Mesendoderm (in vitro differentiated cells): ENCODE measurements around the gene ARID1B.

ENCODE experiments used
- DNase-seq: peaks from one replicate; pipeline ENCODE4 v3.0.0; 2013
- H2AK5ac ChIP-seq: 2 replicates; pipeline ENCODE4 v1.6.1; 2013; ENCODE audit warnings: low read length, inconsistent platforms
- H2BK120ac ChIP-seq: 2 replicates; pipeline ENCODE4 v1.6.1; 2013; ENCODE audit warnings: low read depth, mild to moderate bottlenecking, low read length, moderate library complexity, mixed read lengths
- H2BK15ac ChIP-seq: replicated peaks from 2 replicates; pipeline ENCODE4 v1.6.1; 2013; ENCODE audit warnings: low read depth, mild to moderate bottlenecking, moderate library complexity
- H2BK5ac ChIP-seq: 2 replicates; pipeline ENCODE4 v1.6.1; 2013; ENCODE audit warnings: low read length, inconsistent platforms
- H3K18ac ChIP-seq: 2 replicates; pipeline ENCODE4 v1.6.1; 2013; ENCODE audit warnings: mild to moderate bottlenecking, low read length, mixed read lengths
- H3K23ac ChIP-seq: one replicate; pipeline ENCODE4 v1.6.1; 2013; ENCODE audit warnings: low read length
- H3K27ac ChIP-seq: 2 replicates; pipeline ENCODE4 v1.5.1; 2013; ENCODE audit warnings: low read depth, mild to moderate bottlenecking, inconsistent platforms, low read length, moderate library complexity
- H3K27me3 ChIP-seq: 2 replicates; pipeline ENCODE4 v1.6.1; 2013; ENCODE audit warnings: low read length, control low read depth, mild to moderate bottlenecking, inconsistent platforms; ENCODE audit not compliant: insufficient read depth, poor library complexity
- H3K36me3 ChIP-seq: 2 replicates; pipeline ENCODE4 v1.6.1; 2013; ENCODE audit warnings: low read length, inconsistent platforms; ENCODE audit not compliant: control insufficient read depth, insufficient read depth
- H3K4ac ChIP-seq: one replicate; pipeline ENCODE4 v1.6.1; 2013; ENCODE audit warnings: low read depth, mild to moderate bottlenecking, low read length, moderate library complexity
- H3K4me1 ChIP-seq: 2 replicates; pipeline ENCODE4 v1.6.1; 2013; ENCODE audit warnings: low read depth, low read length, inconsistent platforms; ENCODE audit not compliant: control insufficient read depth
- H3K4me2 ChIP-seq: 2 replicates; pipeline ENCODE4 v1.6.1; 2013; ENCODE audit warnings: low read length
- H3K4me3 ChIP-seq: 2 replicates; pipeline ENCODE4 v1.5.1; 2013; ENCODE audit warnings: mild to moderate bottlenecking, low read length
- H3K56ac ChIP-seq: one replicate; pipeline ENCODE4 v1.6.1; 2013; ENCODE audit warnings: low read length
- H3K79me1 ChIP-seq: 2 replicates; pipeline ENCODE4 v1.6.1; 2013; ENCODE audit warnings: low read length, inconsistent platforms
- H3K79me2 ChIP-seq: 2 replicates; pipeline ENCODE4 v1.6.1; 2013; ENCODE audit warnings: mild to moderate bottlenecking, low read length; ENCODE audit not compliant: control insufficient read depth, insufficient read depth
- H3K9ac ChIP-seq: 2 replicates; pipeline ENCODE4 v1.6.1; 2013; ENCODE audit warnings: low read length, inconsistent platforms
- H4K5ac ChIP-seq: one replicate; pipeline ENCODE4 v1.6.1; 2013; ENCODE audit warnings: low read length
- H4K8ac ChIP-seq: one replicate; pipeline ENCODE4 v1.6.1; 2013; ENCODE audit warnings: low read depth, mild to moderate bottlenecking, control low read depth, low read length, moderate library complexity
- WGBS: extraction: QIAGEN DNeasy Blood & Tissue Kit; methylation state at CpG from one replicate; pipeline ENCODE4 v1.1.7; 2013; ENCODE audit warnings: low lambda C conversion rate, missing lambda C conversion rate; ENCODE audit not compliant: insufficient coverage; ENCODE audit errors: extremely low coverage; 5-methylcytosine and 5-hydroxymethylcytosine counted together

Gene ARID1B

GRCh38 chr6:156826290-156826955 is 49.2 kb downstream of the ARID1B start:
- no peak overlapping the region for H2AK5ac ChIP-seq
- no peak overlapping the region for H3K18ac ChIP-seq
- H2BK120ac ChIP-seq, result no peak overlapping the region
- H3K9ac ChIP-seq, result no peak overlapping the region
- H4K8ac ChIP-seq, result no peak overlapping the region
- no peak overlapping the region for H4K5ac ChIP-seq
- H3K4me1 ChIP-seq, result peaks cover 8% of the 10 kb centered on the region
- H3K27me3 ChIP-seq, result no peaks in the 10 kb centered on the region
- H2BK15ac ChIP-seq, result no peak overlapping the region
- H3K4ac ChIP-seq, result no peak overlapping the region
- H3K27ac ChIP-seq, result no peak overlapping the region
- H3K79me1 ChIP-seq, result peaks cover 27% of the 10 kb centered on the region
- DNase-seq, result peak; percentile 59
- H3K23ac ChIP-seq, result no peak overlapping the region
- WGBS, result no CpG with 5 or more reads among the region's 10 CpGs
- no peaks in the 10 kb centered on the region for H3K36me3 ChIP-seq
- H3K4me2 ChIP-seq, result no peak overlapping the region
- no peak overlapping the region for H3K56ac ChIP-seq
- H2BK5ac ChIP-seq, result no peak overlapping the region
- H3K79me2 ChIP-seq, result peaks cover 71% of the 10 kb centered on the region
- no peak overlapping the region for H3K4me3 ChIP-seq

GRCh38 chr6:156827382-156827781 is 50.2 kb downstream of the ARID1B start:
- no peak overlapping the region for H2AK5ac ChIP-seq
- H3K56ac ChIP-seq, result peak overlapping the region; percentile 57
- no peak overlapping the region for H4K8ac ChIP-seq
- H3K36me3 ChIP-seq, result no peaks in the 10 kb centered on the region
- peak overlapping the region; percentile 23 for H3K27ac ChIP-seq
- H3K9ac ChIP-seq, result no peak overlapping the region
- no peaks in the 10 kb centered on the region for H3K27me3 ChIP-seq
- H3K4me3 ChIP-seq, result no peak overlapping the region
- no CpG with 5 or more reads among the region's 4 CpGs for WGBS
- H4K5ac ChIP-seq, result no peak overlapping the region
- H2BK120ac ChIP-seq, result no peak overlapping the region
- H3K18ac ChIP-seq, result no peak overlapping the region
- H3K4me1 ChIP-seq, result peaks cover 8% of the 10 kb centered on the region
- peaks cover 25% of the 10 kb centered on the region for H3K79me1 ChIP-seq
- no peak for DNase-seq
- H3K4me2 ChIP-seq, result no peak overlapping the region
- no peak overlapping the region for H2BK15ac ChIP-seq
- no peak overlapping the region for H3K4ac ChIP-seq
- H3K79me2 ChIP-seq, result peaks cover 65% of the 10 kb centered on the region
- H3K23ac ChIP-seq, result no peak overlapping the region
- no peak overlapping the region for H2BK5ac ChIP-seq

- Histone ChIP-seq H4K8ac (no peak overlapping the region), H4K5ac (no peak overlapping the region), H2BK120ac (no peak overlapping the region), H3K36me3 (no peaks in the 10 kb centered on the region), H2AK5ac (no peak overlapping the region), H3K4me3 (no peak overlapping the region), H3K27ac (peak overlapping the region; percentile 21), H3K4ac (no peak overlapping the region), H3K4me2 (no peak overlapping the region), H3K79me1 (peaks cover 18% of the 10 kb centered on the region), H3K56ac (peak overlapping the region; percentile 51), H3K27me3 (no peaks in the 10 kb centered on the region), H2BK15ac (no peak overlapping the region), H3K23ac (peak overlapping the region; percentile 68), H3K18ac (no peak overlapping the region), H2BK5ac (peak overlapping the region; percentile 74), H3K9ac (peak overlapping the region; percentile 25), H3K79me2 (peaks cover 63% of the 10 kb centered on the region), H3K4me1 (peaks cover 8% of the 10 kb centered on the region)
- DNase-seq, result peak; percentile 91
- no CpG with 5 or more reads among the region's 5 CpGs for WGBS
Observed at GRCh38 chr6:156828280-156828703, 51.1 kb downstream of the ARID1B start.

GRCh38 chr6:156830126-156830525 is 52.9 kb downstream of the ARID1B start:
- no peak overlapping the region for H3K18ac ChIP-seq
- H2BK120ac ChIP-seq, result no peak overlapping the region
- H3K23ac ChIP-seq, result no peak overlapping the region
- H3K4me1 ChIP-seq, result peaks cover 8% of the 10 kb centered on the region
- no peaks in the 10 kb centered on the region for H3K27me3 ChIP-seq
- peaks cover 18% of the 10 kb centered on the region for H3K79me1 ChIP-seq
- no peak overlapping the region for H2BK5ac ChIP-seq
- H3K4ac ChIP-seq, result no peak overlapping the region
- H4K8ac ChIP-seq, result no peak overlapping the region
- H3K4me3 ChIP-seq, result no peak overlapping the region
- no CpG with 5 or more reads among the region's 9 CpGs for WGBS
- H3K9ac ChIP-seq, result no peak overlapping the region
- no peak overlapping the region for H3K56ac ChIP-seq
- H3K4me2 ChIP-seq, result no peak overlapping the region
- H4K5ac ChIP-seq, result no peak overlapping the region
- H3K79me2 ChIP-seq, result peaks cover 57% of the 10 kb centered on the region
- H2AK5ac ChIP-seq, result no peak overlapping the region
- no peak overlapping the region for H2BK15ac ChIP-seq
- DNase-seq, result no peak
- no peak overlapping the region for H3K27ac ChIP-seq
- no peaks in the 10 kb centered on the region for H3K36me3 ChIP-seq

DNA sequence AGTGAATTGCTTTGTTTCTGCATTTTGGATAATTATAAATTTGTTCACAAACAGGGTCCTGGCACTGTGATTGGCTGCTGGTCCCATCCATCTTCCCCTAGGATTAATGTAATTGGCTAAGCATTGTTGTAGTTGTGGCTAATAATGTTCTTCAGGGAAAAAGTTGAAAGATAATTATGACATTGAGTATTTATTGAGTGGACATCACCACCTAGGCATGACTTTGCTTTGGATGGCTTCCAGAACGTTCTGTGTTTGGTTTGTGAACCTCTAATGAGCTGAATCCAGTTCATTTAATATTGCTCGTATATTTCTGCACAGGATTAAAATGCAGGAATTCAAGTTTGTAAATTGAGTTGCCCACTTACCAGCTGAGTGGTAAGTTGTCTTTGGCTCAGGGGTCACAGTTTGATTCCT is 55.1 kb downstream of the ARID1B start:
- H2AK5ac ChIP-seq, result no peak overlapping the region
- no peak overlapping the region for H3K4me2 ChIP-seq
- no peak overlapping the region for H2BK120ac ChIP-seq
- H3K79me1 ChIP-seq, result peaks cover 19% of the 10 kb centered on the region
- no CpG with 5 or more reads among the region's 2 CpGs for WGBS
- no peak overlapping the region for H3K9ac ChIP-seq
- H3K56ac ChIP-seq, result no peak overlapping the region
- H3K27ac ChIP-seq, result no peak overlapping the region
- H3K27me3 ChIP-seq, result no peaks in the 10 kb centered on the region
- no peak overlapping the region for H3K4me3 ChIP-seq
- H4K5ac ChIP-seq, result no peak overlapping the region
- no peak overlapping the region for H4K8ac ChIP-seq
- H3K18ac ChIP-seq, result no peak overlapping the region
- no peak overlapping the region for H3K23ac ChIP-seq
- H2BK15ac ChIP-seq, result no peak overlapping the region
- no peaks in the 10 kb centered on the region for H3K36me3 ChIP-seq
- H3K4ac ChIP-seq, result no peak overlapping the region
- peaks cover 3% of the 10 kb centered on the region for H3K4me1 ChIP-seq
- no peak overlapping the region for H2BK5ac ChIP-seq
- peaks cover 47% of the 10 kb centered on the region for H3K79me2 ChIP-seq
- no peak for DNase-seq

- H2BK5ac ChIP-seq, result no peak overlapping the region
- no peak overlapping the region for H3K4ac ChIP-seq
- H3K56ac ChIP-seq, result no peak overlapping the region
- H2AK5ac ChIP-seq, result no peak overlapping the region
- no peak overlapping the region for H4K5ac ChIP-seq
- H3K23ac ChIP-seq, result no peak overlapping the region
- no peaks in the 10 kb centered on the region for H3K36me3 ChIP-seq
- peaks cover 17% of the 10 kb centered on the region for H3K79me1 ChIP-seq
- peaks cover 46% of the 10 kb centered on the region for H3K79me2 ChIP-seq
- H3K9ac ChIP-seq, result no peak overlapping the region
- no peak overlapping the region for H3K18ac ChIP-seq
- no peak overlapping the region for H3K27ac ChIP-seq
- no peak overlapping the region for H3K4me3 ChIP-seq
- no peak for DNase-seq
- no peak overlapping the region for H3K4me2 ChIP-seq
- H4K8ac ChIP-seq, result no peak overlapping the region
- H2BK120ac ChIP-seq, result no peak overlapping the region
- H2BK15ac ChIP-seq, result no peak overlapping the region
- no peaks in the 10 kb centered on the region for H3K4me1 ChIP-seq
- H3K27me3 ChIP-seq, result no peaks in the 10 kb centered on the region
- WGBS, result no CpG with 5 or more reads among the region's 3 CpGs
Observed at GRCh38 chr6:156832669-156833068, 55.5 kb downstream of the ARID1B start.
